HS-5 (cell line): ENCODE measurements around the gene SNW1.
"Not testable (repeated sequence)": the region's sequence is repeated elsewhere in the genome, so short reads cannot be mapped to it uniquely, and the experiment has no call there.

ENCODE experiments used
- DNase-seq: peaks from one replicate; pipeline ENCODE4 v3.0.0-alpha.2; 2012; ENCODE audit warnings: low read depth

The SNW1 gene

DNA sequence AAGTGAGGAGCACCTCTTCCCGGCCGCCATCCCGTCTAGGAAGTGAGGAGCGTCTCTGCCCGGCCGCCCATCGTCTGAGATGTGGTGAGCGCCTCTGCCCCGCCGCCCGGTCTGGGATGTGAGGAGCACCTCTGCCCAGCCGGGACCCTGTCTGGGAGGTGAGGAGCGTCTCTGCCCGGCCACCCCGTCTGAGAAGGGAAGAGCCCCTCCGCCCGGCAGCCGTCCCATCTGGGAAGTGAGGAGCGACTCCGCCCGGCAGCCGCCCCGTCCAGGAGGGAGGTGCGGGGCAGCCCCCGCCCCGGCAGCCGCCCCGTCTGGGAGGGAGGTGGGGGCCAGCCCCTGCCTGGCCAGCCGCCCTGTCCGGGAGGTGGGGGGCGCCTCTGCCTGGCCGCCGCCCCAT lies 13.5 kb downstream of the SNW1 start:
- not testable (repeated sequence) for DNase-seq

GRCh38 chr14:77746064-77746702 lies 14.8 kb downstream of the SNW1 start:
- DNase-seq: no peak

DNA sequence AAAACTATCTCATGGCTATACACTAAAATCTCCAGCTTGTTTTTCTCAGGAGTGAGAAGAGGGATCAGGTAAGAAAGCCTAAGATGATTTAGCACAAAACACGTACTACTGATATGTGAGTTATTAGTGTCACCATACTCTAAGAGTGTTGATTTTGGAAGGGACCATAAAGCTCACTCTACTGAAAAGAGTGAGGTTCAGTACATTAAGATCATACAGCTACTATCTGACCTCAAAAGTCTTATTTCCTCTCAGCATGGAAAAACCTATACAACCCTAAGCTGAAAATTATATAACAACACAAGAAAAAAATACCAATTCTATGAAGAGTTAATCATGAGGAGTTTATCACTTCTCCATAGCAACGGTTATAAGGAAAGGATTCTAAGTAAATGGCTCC lies 19.5 kb downstream of the SNW1 start:
- no peak for DNase-seq

DNA sequence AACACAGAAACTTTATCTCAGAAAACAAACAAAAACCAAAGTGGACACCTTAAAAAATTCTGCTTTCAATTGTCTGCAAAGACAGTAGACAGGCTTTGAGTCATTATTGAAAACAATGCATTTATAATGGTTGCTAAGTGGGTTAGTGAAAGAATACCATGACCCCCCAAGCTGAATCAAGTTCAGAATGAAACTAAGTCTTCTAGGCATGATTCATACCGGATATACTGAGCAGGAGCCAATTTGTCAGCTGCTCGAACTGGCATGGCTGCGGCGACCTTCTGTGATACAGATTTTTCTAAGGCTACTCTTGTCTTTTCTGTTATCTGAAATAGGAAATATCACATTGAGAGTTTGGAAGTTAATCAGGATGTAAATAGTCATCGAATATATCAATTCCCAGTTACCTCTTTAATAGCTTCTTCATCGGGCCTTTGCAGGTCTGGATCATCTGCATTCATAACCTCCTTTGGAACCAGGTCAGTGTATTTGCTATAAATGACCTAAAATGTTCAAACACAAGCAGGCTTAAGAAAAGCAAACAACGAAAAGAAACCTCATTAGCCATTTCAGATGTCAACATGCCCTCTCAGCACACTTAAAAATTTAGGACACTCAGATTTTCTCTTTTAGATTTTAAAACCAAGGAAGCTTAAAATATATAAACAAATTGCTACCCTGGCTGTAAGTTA lies 22.3 kb downstream of the SNW1 start:
- no peak for DNase-seq

GRCh38 chr14:77730976-77731497 lies 29.9 kb downstream of the SNW1 start:
- DNase-seq: no peak

GRCh38 chr14:77722301-77722700 lies 38.7 kb downstream of the SNW1 start:
- DNase-seq: no peak

GRCh38 chr14:77721437-77721836 lies 39.5 kb downstream of the SNW1 start:
- no peak for DNase-seq

GRCh38 chr14:77717608-77718305 lies 43.2 kb downstream of the SNW1 start:
- no peak for DNase-seq

DNA sequence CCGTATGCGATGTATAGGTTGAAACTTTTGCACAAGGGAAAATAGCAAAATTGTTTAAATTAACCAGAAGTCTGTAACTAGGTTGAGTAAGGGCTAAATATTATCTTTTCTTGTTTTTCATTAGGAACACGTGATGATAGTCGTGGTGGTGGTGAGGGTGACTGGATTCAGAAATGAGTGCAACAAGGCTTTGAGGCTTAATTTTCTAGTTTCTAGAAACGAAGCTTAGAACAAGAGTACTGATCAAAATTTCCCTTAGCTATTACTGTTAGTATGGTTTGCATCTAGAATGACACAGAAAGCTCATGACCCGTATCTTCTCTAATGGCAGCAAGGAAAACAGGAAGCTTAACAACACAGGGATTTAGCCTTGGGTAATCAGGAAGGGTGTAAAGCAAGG lies 46.0 kb downstream of the SNW1 start:
- no peak for DNase-seq

DNA sequence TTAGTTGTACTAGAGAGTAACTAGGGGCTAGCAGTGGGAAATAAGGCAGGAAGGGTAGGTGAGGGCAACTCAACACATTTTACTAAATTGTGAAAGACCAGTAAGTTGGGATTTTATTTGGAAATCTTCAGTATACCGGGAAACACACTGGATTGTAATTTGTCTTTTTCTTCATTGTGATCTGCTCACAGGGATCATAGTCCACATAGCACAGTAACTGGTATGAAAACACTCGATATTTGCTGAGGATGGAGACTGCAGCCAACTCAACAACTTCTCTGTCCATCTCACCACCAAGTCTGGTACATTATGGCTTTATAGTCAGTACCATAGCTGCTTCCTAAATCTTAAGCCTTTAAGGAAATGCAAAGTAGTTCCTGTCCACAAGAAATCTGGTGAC lies 50.6 kb downstream of the SNW1 start:
- no peak for DNase-seq

GRCh38 chr14:77709412-77709811 lies 51.5 kb downstream of the SNW1 start:
- no peak for DNase-seq

DNA sequence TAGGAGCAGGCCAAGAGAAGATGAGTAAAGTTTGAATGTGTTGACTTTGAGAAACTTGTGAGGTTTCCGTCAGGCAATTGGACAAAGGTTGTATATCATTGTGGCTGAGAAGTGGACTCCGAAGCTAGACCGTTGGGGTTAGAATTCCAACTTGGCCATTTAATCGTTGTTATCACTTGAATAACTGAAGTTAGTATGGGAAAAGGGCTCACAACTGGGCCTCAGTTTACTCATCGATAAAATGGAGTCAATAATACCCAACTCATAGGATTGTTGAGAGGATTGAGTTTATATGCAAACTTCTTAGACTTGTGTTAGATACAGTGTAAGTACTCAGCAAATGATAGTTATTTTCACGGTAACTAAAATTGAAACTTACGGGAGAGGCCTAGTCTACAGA lies 52.2 kb downstream of the SNW1 start:
- no peak for DNase-seq

DNA sequence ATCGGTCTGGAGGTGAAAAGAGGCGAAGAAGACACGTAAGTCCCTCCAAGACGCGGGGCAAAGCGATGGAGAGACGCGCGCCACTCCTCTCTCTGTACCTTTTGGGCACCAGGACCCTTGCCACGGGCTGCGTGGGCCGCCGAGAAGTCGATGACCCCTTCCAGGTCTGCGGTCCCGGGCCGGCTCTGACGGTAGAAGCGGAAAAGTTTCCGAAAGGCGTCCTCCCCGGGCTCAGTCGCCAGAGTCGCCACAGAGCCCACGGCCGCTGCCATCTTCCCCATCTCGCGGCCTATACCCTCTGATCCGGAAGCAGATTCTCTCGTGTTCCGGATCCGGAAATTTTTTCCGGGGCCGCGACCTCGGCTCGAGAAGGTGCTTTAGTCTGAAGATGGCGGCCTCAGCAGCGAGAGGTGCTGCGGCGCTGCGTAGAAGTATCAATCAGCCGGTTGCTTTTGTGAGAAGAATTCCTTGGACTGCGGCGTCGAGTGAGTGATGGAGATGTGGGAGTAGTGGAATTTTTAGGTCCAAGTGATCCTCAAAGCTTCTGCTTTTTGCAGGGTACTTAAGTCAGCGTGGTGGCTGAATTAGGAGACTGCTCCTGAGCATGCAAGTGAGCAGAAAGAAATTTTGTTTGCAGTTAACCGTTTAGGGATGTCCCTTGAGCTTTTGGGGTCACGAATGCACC lies 53.1 kb downstream of the SNW1 start, which contains the start of the genes ALKBH1 and SLIRP:
Gene ALKBH1 (minus strand): TSS at position 300 of the 685 bp plus-strand sequence. CDS start 19 bp downstream, at position 281.
Gene SLIRP (plus strand): TSS at position 380 of the 685 bp plus-strand sequence. CDS start 9 bp downstream, at position 389.
- DNase-seq: peak; percentile 42

DNA sequence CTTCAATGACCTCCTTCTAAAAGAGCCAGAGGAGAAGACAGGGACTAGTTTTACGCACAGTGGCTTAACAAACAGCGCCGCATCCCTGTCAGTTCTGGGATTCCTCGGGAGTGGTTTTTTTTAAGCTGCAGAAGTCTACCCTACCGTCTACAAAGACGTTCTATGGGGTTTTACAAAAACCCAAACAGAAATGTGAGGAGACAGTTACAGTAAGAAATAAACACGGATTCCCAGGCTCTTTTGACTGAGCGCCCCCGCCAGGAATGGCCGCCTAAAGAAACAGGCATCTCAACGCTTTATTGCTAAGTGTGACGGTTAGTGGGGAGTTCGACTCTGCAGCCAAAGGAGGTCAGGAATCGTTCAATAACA lies 53.6 kb downstream of the SNW1 start:
- DNase-seq: no peak

DNA sequence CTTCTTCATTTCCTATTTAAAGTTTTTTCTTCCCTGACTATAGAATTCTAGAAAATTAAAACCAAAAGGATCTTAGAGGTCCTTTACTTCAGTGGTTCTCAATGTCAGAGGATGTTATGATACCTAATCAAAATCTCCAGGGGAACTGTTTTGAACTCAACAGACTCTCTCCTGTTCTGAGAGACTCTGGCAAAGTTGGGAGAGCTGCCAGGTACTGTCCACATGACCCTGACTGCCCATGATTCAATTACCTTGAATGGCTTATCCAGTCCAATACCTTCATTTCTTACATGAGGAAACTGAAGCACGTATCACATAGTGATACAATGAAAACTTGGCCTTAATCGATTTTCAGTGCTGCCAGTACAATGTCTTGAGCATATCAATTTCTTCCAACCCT lies 69.7 kb downstream of the SNW1 start:
- DNase-seq: no peak

DNA sequence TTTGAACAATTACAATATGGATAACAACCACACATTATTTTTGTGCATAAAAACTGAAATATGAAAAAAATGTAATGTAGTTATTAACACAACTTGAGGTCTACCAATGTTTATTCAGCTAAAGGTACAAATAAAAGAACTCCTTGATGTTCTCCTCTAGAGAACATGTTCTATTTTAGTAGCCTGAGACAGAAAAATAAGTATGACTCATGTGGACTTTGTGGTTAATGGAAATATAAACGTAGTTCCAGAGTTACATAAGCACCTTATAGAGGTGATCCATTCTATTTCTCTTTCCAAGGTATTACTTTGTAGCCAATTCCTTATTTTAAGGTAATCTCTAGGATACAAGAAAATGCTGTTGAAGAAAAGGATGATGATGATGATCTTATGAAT lies 78.8 kb downstream of the SNW1 start:
- DNase-seq: peak; percentile 4

DNA sequence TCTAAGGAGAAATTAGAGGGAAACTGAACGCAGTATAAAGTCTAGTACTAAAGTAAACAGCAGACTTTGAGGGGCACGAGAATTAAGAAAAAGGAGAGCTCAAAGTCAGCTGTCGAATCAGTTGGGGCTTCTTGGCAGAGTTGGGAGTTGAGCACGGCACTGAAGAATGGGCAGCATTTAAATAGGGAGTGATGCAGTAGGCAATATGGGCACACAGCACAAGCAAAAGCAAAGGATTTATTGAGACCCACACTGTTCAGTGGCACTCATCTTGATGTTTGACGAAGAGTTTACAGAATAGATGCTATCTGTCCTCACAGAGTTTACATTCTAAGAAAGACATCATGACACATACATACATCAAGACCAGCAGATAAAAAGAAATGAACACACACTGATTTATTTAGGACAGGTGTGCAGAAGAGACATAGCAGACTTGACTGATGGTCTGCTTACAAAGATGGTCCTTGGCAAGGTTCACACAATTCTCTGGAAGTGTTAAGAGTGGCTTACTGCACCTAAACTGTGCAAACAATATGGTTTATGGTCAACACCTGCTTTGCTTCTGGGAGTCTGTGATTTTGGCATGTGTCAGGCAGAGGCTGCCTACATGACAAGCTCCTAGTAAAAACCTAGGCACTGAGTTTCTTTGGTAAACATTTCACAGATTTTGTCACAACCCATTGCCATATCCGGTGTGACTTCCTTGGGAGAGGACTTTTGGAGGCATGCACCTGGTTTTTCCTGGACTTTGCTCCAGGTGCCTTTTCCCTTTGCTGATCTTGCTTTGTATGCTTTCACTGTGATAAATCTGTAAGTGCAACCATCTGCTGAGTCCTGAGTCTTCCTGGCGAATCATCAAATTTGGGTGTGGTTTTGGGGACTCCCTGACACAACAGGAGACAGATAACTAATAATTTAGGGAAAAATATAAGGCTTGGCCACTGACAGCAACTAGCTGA lies 79.5 kb downstream of the SNW1 start:
- peak; percentile 14 for DNase-seq

- no peak for DNase-seq
These were observed 86.0 kb downstream of the SNW1 start for GRCh38 chr14:77674931-77675330.

DNA sequence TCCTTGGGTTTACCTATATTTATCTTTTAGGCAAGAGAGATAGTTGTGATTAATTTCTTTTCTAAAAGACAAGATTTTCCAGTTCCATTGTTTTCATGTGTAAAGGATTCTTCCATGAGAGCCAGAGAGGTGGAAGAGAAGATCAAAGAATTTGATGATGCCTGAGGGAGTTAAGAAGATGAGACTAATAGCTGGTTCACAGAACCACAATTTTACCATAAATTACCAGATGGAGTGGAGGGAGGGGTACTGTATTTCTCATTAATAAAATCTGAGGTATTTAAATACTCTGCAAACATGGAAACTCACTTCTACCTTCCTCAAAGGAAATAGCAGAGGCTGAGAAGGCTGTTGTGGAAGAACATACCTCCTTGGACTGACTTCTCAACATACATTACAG lies 87.8 kb downstream of the SNW1 start:
- no peak for DNase-seq
